T-cell (primary cell): Measurements from ENCODE around the gene NT5E. TPM values are rescaled to one million over a fixed set of nuclear protein-coding genes. Genes with fewer than 3 reads are reported as not detected.

Experiments
- ATAC-seq, 4 experiments: fragments of 200-7000 bp in 3 of 4; fragments of 150-1000 bp in 1 of 4; cut with Tn5 transposase; replicated peaks in 1 of 4; 1 replicate in 3 of 4; 2 replicates in 1 of 4; pipeline ENCODE4 v1.10.0; 2021; ENCODE audit warnings: moderate library complexity in 3 of 4, mild to moderate bottlenecking in 2 of 4, moderate number of reproducible peaks in 1 of 4
- CTCF ChIA-PET, 2 donors: fragments of 300-600 bp; sonication (Branson Sonifier 250); formaldehyde crosslinking; loops; one replicate each; lab custom pipeline; 2022; ENCODE audit warnings: antibody characterized with exemption in 2 of 2; lab: Charles Lee
- POLR2A ChIA-PET, 2 donors: fragments of 300-600 bp; sonication (Branson Sonifier 250); formaldehyde crosslinking; loops; one replicate each; lab custom pipeline; 2022; ENCODE audit warnings: antibody characterized with exemption in 2 of 2; lab: Charles Lee
- DNase-seq, 35 experiments: peaks; one replicate each; pipeline versions ENCODE4 v3.0.0 to v3.0.0-alpha.2; 2013 to 2023
- H3K27ac ChIP-seq: one replicate; pipeline ENCODE4 v1.5.1; 2013; ENCODE audit warnings: low read length
- H3K27me3 ChIP-seq, 2 experiments: replicated peaks in 1 of 2; 1 replicate in 1 of 2; 2 replicates in 1 of 2; pipeline versions ENCODE4 v1.6.1 to v1.7.0; 2013; ENCODE audit warnings: low read length in 1 of 2, mixed read lengths in 1 of 2; ENCODE audit not compliant: control insufficient read depth in 2 of 2, insufficient read depth in 2 of 2; ENCODE audit errors: extremely low read depth in 1 of 2
- H3K36me3 ChIP-seq, 2 donors: 1 replicate in 1 of 2; 2 replicates in 1 of 2; pipeline versions ENCODE4 v1.6.1 to v1.7.0; 2013; ENCODE audit warnings: low read length in 1 of 2; ENCODE audit not compliant: control insufficient read depth in 2 of 2, insufficient read depth in 1 of 2; ENCODE audit errors: extremely low read depth in 1 of 2
- H3K4me1 ChIP-seq, 2 experiments: 1 replicate in 1 of 2; 2 replicates in 1 of 2; pipeline versions ENCODE4 v1.6.1 to v1.7.0; 2013; ENCODE audit warnings: low read length in 2 of 2, mixed read lengths in 1 of 2; ENCODE audit not compliant: insufficient read depth in 2 of 2, control insufficient read depth in 1 of 2; ENCODE audit errors: extremely low read depth in 1 of 2
- H3K4me3 ChIP-seq, 2 donors: 1 replicate in 1 of 2; 2 replicates in 1 of 2; pipeline versions ENCODE4 v1.5.1 to v1.7.0; 2013; ENCODE audit warnings: mild to moderate bottlenecking in 2 of 2, low read length in 1 of 2, moderate library complexity in 1 of 2; ENCODE audit not compliant: control insufficient read depth in 1 of 2; ENCODE audit errors: extremely low read depth in 1 of 2
- H3K9me3 ChIP-seq: 2 replicates; pipeline ENCODE4 v1.7.0; 2013
- H3K27ac Mint-ChIP-seq, 2 donors: one replicate each; pipeline ENCODE4 v1.8.0; 2020 to 2021; ENCODE audit warnings: mild to moderate bottlenecking in 2 of 2, mixed read lengths in 2 of 2
- H3K27me3 Mint-ChIP-seq, 2 donors: one replicate each; pipeline ENCODE4 v1.8.0; 2021 to 2022; ENCODE audit warnings: mixed read lengths in 2 of 2
- H3K36me3 Mint-ChIP-seq: one replicate; pipeline ENCODE4 v1.8.0; 2021; ENCODE audit warnings: mixed read lengths
- H3K4me1 Mint-ChIP-seq, 3 donors: one replicate each; pipeline ENCODE4 v1.8.0; 2020 to 2022; ENCODE audit warnings: mixed read lengths in 3 of 3, mild to moderate bottlenecking in 1 of 3
- H3K4me3 Mint-ChIP-seq, 3 donors: one replicate each; pipeline ENCODE4 v1.8.0; 2020 to 2022; ENCODE audit warnings: mild to moderate bottlenecking in 3 of 3, mixed read lengths in 3 of 3, moderate library complexity in 3 of 3
- H3K9me3 Mint-ChIP-seq, 3 donors: one replicate each; pipeline ENCODE4 v1.8.0; 2020 to 2022; ENCODE audit warnings: mixed read lengths in 3 of 3
- WGBS: methylation state at CpG from one replicate; pipeline ENCODE4 v1.1.5; 2013; ENCODE audit warnings: missing lambda C conversion rate; ENCODE audit not compliant: insufficient coverage; 5-methylcytosine and 5-hydroxymethylcytosine counted together
- total RNA-seq, 35 experiments: library from RNA in 6 of 35; stranded (reverse) in 6 of 35; fragments of 120-200 nt in 1 of 35; gene quantifications; one replicate each; pipeline versions ENCODE4 v1.2.1 to v1.2.4 and lab custom pipeline; 2013 to 2026

Gene NT5E
- total RNA-seq, 5 donors from 2014 or later (not counting 1 experiment from before 2014, with no cell fraction given): 8.0 to 18.6 (median 11.0) TPM

DNA sequence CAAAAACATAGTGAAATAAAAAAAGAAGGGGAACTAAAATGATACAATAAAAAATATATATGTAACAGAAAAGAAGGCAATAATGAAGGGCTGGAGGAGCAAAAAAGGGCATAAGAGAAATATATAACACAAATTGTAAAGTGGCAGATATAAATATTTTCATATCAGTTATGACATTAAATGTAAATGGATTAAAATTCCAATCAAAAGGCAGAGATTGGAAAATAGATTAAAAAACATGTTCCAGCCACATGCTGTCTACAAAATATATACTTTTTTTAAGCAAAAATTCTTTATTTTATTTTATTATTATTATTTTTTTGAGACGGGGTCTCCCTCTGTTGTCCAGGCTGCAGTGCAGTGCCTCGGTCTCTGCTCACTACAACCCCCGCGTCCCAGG lies 23.9 kb upstream of the NT5E start:
- peaks cover 0 to 2% of the 10 kb centered on the region in 2 experiments for H3K27me3 ChIP-seq
- H3K4me1 Mint-ChIP-seq: peaks cover 0 to 3% (median 0%) of the 10 kb centered on the region in 3 donors
- no CpG with 5 or more reads among the region's 4 CpGs for WGBS
- ChIA-PET CTCF (no interaction called here), POLR2A (no interaction called here)
- peaks cover 8 to 22% (median 13%) of the 10 kb centered on the region in 3 donors for H3K9me3 Mint-ChIP-seq
- H3K27ac Mint-ChIP-seq: no peak overlapping the region
- peaks cover 3 to 6% of the 10 kb centered on the region in 2 donors for H3K27me3 Mint-ChIP-seq
- H3K4me3 ChIP-seq: no peak overlapping the region
- DNase-seq (no peak), ATAC-seq (no peak)
- H3K36me3 Mint-ChIP-seq: no peaks in the 10 kb centered on the region
- H3K9me3 ChIP-seq: no peaks in the 10 kb centered on the region
- no peak overlapping the region for H3K27ac ChIP-seq
- no peaks in the 10 kb centered on the region for H3K4me1 ChIP-seq
- H3K4me3 Mint-ChIP-seq: no peak overlapping the region
- H3K36me3 ChIP-seq: no peaks in the 10 kb centered on the region

- DNase-seq (no peak), ATAC-seq (no peak)
- Mint-ChIP-seq H3K36me3 (no peaks in the 10 kb centered on the region), H3K27ac (no peak overlapping the region), H3K9me3 (peaks cover 8 to 22% (median 13%) of the 10 kb centered on the region in 3 donors), H3K4me1 (no peaks in the 10 kb centered on the region), H3K27me3 (peaks cover 3% of the 10 kb centered on the region in 2 donors), H3K4me3 (no peak overlapping the region)
- no peak overlapping the region for H3K4me3 ChIP-seq
- POLR2A ChIA-PET: no interaction called here
- CTCF ChIA-PET: no interaction called here
- H3K27ac ChIP-seq: no peak overlapping the region
- no peaks in the 10 kb centered on the region for H3K36me3 ChIP-seq
- H3K4me1 ChIP-seq: no peaks in the 10 kb centered on the region
- peaks cover 0 to 2% of the 10 kb centered on the region in 2 experiments for H3K27me3 ChIP-seq
- H3K9me3 ChIP-seq: no peaks in the 10 kb centered on the region
- WGBS: no CpG with 5 or more reads among the region's 1 CpG
Measured at GRCh38 chr6:85428486-85428885, 21.4 kb upstream of the NT5E start.

GRCh38 chr6:85429346-85429745 lies 20.5 kb upstream of the NT5E start:
- POLR2A ChIA-PET: no interaction called here
- Mint-ChIP-seq H3K9me3 (peaks cover 8 to 22% (median 13%) of the 10 kb centered on the region in 3 donors), H3K27me3 (peaks cover 3% of the 10 kb centered on the region in 2 donors), H3K4me3 (no peak overlapping the region), H3K4me1 (no peaks in the 10 kb centered on the region), H3K27ac (no peak overlapping the region), H3K36me3 (no peaks in the 10 kb centered on the region)
- CTCF ChIA-PET: no interaction called here
- no CpG with 5 or more reads among the region's 4 CpGs for WGBS
- Histone ChIP-seq H3K27me3 (peaks cover 0 to 2% of the 10 kb centered on the region in 2 experiments), H3K9me3 (no peaks in the 10 kb centered on the region), H3K36me3 (no peaks in the 10 kb centered on the region), H3K27ac (no peak overlapping the region), H3K4me1 (no peaks in the 10 kb centered on the region), H3K4me3 (no peak overlapping the region)
- no peak for ATAC-seq
- DNase-seq: no peak

DNA sequence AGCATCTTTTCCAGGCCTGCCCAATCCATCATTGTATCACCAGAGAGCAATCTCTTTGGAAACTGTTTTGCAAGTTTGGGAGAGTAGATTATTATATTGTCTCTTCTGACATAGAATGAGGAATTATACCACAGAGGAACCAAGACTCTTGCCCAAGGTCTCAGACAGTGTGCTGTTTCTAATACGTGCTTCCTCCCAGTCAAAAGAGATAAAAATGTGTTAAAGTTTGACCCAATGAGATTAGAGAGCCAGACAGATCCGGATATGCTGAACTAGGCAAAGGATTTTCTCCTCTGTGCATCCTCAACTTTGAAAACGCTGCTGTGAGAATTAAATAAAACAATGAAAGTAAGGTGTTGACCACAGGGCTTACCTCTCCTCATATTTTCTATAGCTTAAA lies 18.6 kb upstream of the NT5E start:
- H3K27ac Mint-ChIP-seq: no peak overlapping the region
- H3K27ac ChIP-seq: no peak overlapping the region
- no peaks in the 10 kb centered on the region for H3K4me1 Mint-ChIP-seq
- no peaks in the 10 kb centered on the region for H3K36me3 ChIP-seq
- DNase-seq: no peak
- no peak for ATAC-seq
- H3K27me3 Mint-ChIP-seq: peaks cover 3% of the 10 kb centered on the region in 2 donors
- H3K9me3 Mint-ChIP-seq: peaks cover 0 to 8% (median 4%) of the 10 kb centered on the region in 3 donors
- WGBS: no CpG with 5 or more reads among the region's 3 CpGs
- CTCF ChIA-PET: no interaction called here
- H3K4me3 Mint-ChIP-seq: no peak overlapping the region
- POLR2A ChIA-PET: no interaction called here
- no peaks in the 10 kb centered on the region for H3K4me1 ChIP-seq
- peaks cover 0 to 2% of the 10 kb centered on the region in 2 experiments for H3K27me3 ChIP-seq
- no peak overlapping the region for H3K4me3 ChIP-seq
- no peaks in the 10 kb centered on the region for H3K9me3 ChIP-seq
- no peaks in the 10 kb centered on the region for H3K36me3 Mint-ChIP-seq

- H3K27me3 Mint-ChIP-seq: peaks cover 2 to 3% of the 10 kb centered on the region in 2 donors
- no peaks in the 10 kb centered on the region for H3K36me3 ChIP-seq
- H3K36me3 Mint-ChIP-seq: no peaks in the 10 kb centered on the region
- H3K4me1 Mint-ChIP-seq: no peaks in the 10 kb centered on the region
- no peak overlapping the region for H3K4me3 Mint-ChIP-seq
- H3K9me3 ChIP-seq: no peaks in the 10 kb centered on the region
- WGBS: no CpG with 5 or more reads among the region's 1 CpG
- ChIA-PET POLR2A (no interaction called here), CTCF (interaction anchor here in 1 of 2 donors (0.7 kb wide), 1 partner anchor 51 kb away, joined by 4 read pairs; no protein-coding TSS in a partner anchor)
- H3K27me3 ChIP-seq: no peaks in the 10 kb centered on the region
- no peaks in the 10 kb centered on the region for H3K4me1 ChIP-seq
- no peak for ATAC-seq
- H3K27ac Mint-ChIP-seq: no peak overlapping the region
- H3K27ac ChIP-seq: no peak overlapping the region
- no peak overlapping the region for H3K4me3 ChIP-seq
- DNase-seq: no peak
- peaks cover 0 to 3% (median 2%) of the 10 kb centered on the region in 3 donors for H3K9me3 Mint-ChIP-seq
Measured at GRCh38 chr6:85432554-85432953, 17.3 kb upstream of the NT5E start.

DNA sequence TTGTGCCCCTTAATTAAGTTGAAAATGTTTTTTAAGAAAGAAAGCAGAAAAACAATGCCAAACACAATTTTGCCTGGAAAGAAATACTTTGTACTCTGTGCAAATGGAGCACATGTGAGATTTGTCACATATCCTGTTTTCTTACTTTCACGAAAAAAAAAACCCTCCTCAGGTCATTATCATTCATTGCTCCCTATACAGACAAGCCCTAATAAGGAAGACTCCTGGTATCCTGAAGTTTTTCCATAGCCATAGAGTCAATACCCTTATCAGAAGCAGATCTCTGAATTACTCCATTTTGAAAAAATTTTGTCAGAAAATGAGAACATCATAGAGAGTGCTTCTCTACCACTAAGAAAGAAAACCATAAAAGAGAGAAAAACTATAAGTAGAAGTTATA lies 14.0 kb upstream of the NT5E start:
- peaks cover 0 to 4% (median 4%) of the 10 kb centered on the region in 3 donors for H3K9me3 Mint-ChIP-seq
- ChIA-PET POLR2A (no interaction called here), CTCF (no interaction called here)
- 44% methylated on average over 1 of the region's 1 CpG for WGBS
- H3K4me3 Mint-ChIP-seq: no peak overlapping the region
- Histone ChIP-seq H3K4me3 (no peak overlapping the region), H3K4me1 (no peaks in the 10 kb centered on the region), H3K36me3 (no peaks in the 10 kb centered on the region), H3K27me3 (no peaks in the 10 kb centered on the region), H3K9me3 (no peaks in the 10 kb centered on the region), H3K27ac (no peak overlapping the region)
- H3K27ac Mint-ChIP-seq: no peak overlapping the region
- no peaks in the 10 kb centered on the region for H3K4me1 Mint-ChIP-seq
- ATAC-seq (no peak), DNase-seq (no peak)
- H3K36me3 Mint-ChIP-seq: no peaks in the 10 kb centered on the region
- no peaks in the 10 kb centered on the region for H3K27me3 Mint-ChIP-seq

- no peaks in the 10 kb centered on the region for H3K27me3 ChIP-seq
- ATAC-seq: no peak
- Mint-ChIP-seq H3K27me3 (no peaks in the 10 kb centered on the region), H3K4me1 (no peaks in the 10 kb centered on the region), H3K27ac (no peak overlapping the region), H3K36me3 (no peaks in the 10 kb centered on the region), H3K4me3 (no peak overlapping the region), H3K9me3 (peaks cover 0 to 5% (median 4%) of the 10 kb centered on the region in 3 donors)
- no peak for DNase-seq
- H3K36me3 ChIP-seq: no peaks in the 10 kb centered on the region
- H3K27ac ChIP-seq: no peak overlapping the region
- ChIA-PET POLR2A (no interaction called here), CTCF (interaction anchor here in 1 of 2 donors (0.6 kb wide), 1 partner anchor 93 kb away, joined by 3 read pairs; no protein-coding TSS in a partner anchor)
- no peaks in the 10 kb centered on the region for H3K4me1 ChIP-seq
- 88% methylated on average over 1 of the region's 1 CpG for WGBS
- H3K9me3 ChIP-seq: no peaks in the 10 kb centered on the region
- no peak overlapping the region for H3K4me3 ChIP-seq
Measured at GRCh38 chr6:85436411-85436810, 13.5 kb upstream of the NT5E start.
